H1 (cell line): ENCODE data around the gene DYNC2H1. TPM values are rescaled to one million over a fixed set of nuclear protein-coding genes. Genes with fewer than 3 reads are reported as not detected.

Experiments used
- CTCF ChIA-PET: fragments of 300-600 bp; sonication (Branson Sonifier 250); formaldehyde crosslinking; loops from one replicate; lab custom pipeline; 2021; ENCODE audit not compliant: partially characterized antibody; lab: Charles Lee
- POLR2A ChIA-PET: fragments of 300-600 bp; sonication (Branson Sonifier 250); formaldehyde crosslinking; loops from one replicate; lab custom pipeline; 2021; ENCODE audit warnings: inconsistent platforms; ENCODE audit not compliant: partially characterized antibody; lab: Charles Lee
- DNase-seq, 2 experiments: peaks; one replicate each; pipeline versions ENCODE4 v3.0.0 to v3.0.0-alpha.2; 2010 to 2022; ENCODE audit warnings: low spot score in 2 of 2, low read depth in 1 of 2, mixed read lengths in 1 of 2
- FAIRE-seq: peaks from 2 replicates; lab custom pipeline; 2011; peaks lifted over from hg19 to GRCh38; lab: Jason Lieb, UNC
- H2AFZ ChIP-seq: 2 replicates; pipeline ENCODE4 v1.8.1; 2012; ENCODE audit warnings: low read length, inconsistent platforms
- H2AK5ac ChIP-seq: 2 replicates; pipeline ENCODE4 v1.6.1; 2013; ENCODE audit warnings: low read depth, low read length
- H2BK120ac ChIP-seq: replicated peaks from 2 replicates; pipeline ENCODE3; 2013; ENCODE audit warnings: low read depth, low read length, inconsistent platforms
- H2BK12ac ChIP-seq: 2 replicates; pipeline ENCODE4 v1.6.1; 2013; ENCODE audit warnings: low read depth, low read length
- H2BK15ac ChIP-seq: 2 replicates; pipeline ENCODE4 v1.6.1; 2013; ENCODE audit warnings: low read length
- H2BK20ac ChIP-seq: 2 replicates; pipeline ENCODE4 v1.6.1; 2013; ENCODE audit warnings: low read length
- H2BK5ac ChIP-seq: 2 replicates; pipeline ENCODE4 v1.6.1; 2013; ENCODE audit warnings: low read depth, low read length
- H3K14ac ChIP-seq: 2 replicates; pipeline ENCODE4 v1.6.1; 2013; ENCODE audit warnings: inconsistent platforms; ENCODE audit not compliant: insufficient read length
- H3K18ac ChIP-seq: 2 replicates; pipeline ENCODE4 v1.6.1; 2013; ENCODE audit warnings: low read length; ENCODE audit errors: extremely low read depth
- H3K23ac ChIP-seq: 2 replicates; pipeline ENCODE4 v1.6.1; 2013; ENCODE audit warnings: inconsistent platforms; ENCODE audit not compliant: insufficient read length
- H3K23me2 ChIP-seq: 2 replicates; pipeline ENCODE4 v1.6.1; 2013; ENCODE audit warnings: low read depth, low read length
- H3K27ac ChIP-seq: 2 replicates; pipeline ENCODE4 v1.6.1; 2011; ENCODE audit warnings: low read depth, low read length, inconsistent platforms
- H3K27me3 ChIP-seq, 4 experiments: replicated peaks in 1 of 4; 1 replicate in 1 of 4; 2 replicates in 3 of 4; pipeline versions ENCODE4 v1.6.1 to v1.8.1; 2011 to 2013; ENCODE audit warnings: low read length in 3 of 4, mild to moderate bottlenecking in 3 of 4, inconsistent platforms in 2 of 4, mixed read lengths in 2 of 4, moderate library complexity in 1 of 4; ENCODE audit not compliant: control insufficient read depth in 3 of 4, insufficient read depth in 3 of 4; ENCODE audit errors: extremely low read depth in 1 of 4
- H3K36me3 ChIP-seq, 4 experiments: 2 replicates each; pipeline versions ENCODE4 v1.6.1 to v1.8.1; 2011 to 2013; ENCODE audit warnings: mild to moderate bottlenecking in 4 of 4, low read length in 3 of 4, moderate library complexity in 2 of 4, control low read depth in 1 of 4, inconsistent platforms in 1 of 4; ENCODE audit not compliant: insufficient read depth in 4 of 4, control insufficient read depth in 2 of 4
- H3K4ac ChIP-seq: replicated peaks from 2 replicates; pipeline ENCODE3; 2013; ENCODE audit warnings: low read length, low read depth, mixed read lengths, inconsistent platforms; ENCODE audit not compliant: insufficient read length
- H3K4me1 ChIP-seq, 4 experiments: replicated peaks in 1 of 4; 1 replicate in 1 of 4; 2 replicates in 3 of 4; pipeline versions ENCODE4 v1.6.1 to v1.8.1; 2011 to 2013; ENCODE audit warnings: low read length in 3 of 4, inconsistent platforms in 2 of 4, mixed read lengths in 1 of 4; ENCODE audit not compliant: insufficient read depth in 4 of 4, control insufficient read depth in 3 of 4
- H3K4me2 ChIP-seq, 2 experiments: 2 replicates each; pipeline versions ENCODE4 v1.6.1 to v1.8.1; 2011 to 2013; ENCODE audit warnings: low read depth in 2 of 2, low read length in 2 of 2, control low read depth in 1 of 2, inconsistent platforms in 1 of 2, mild to moderate bottlenecking in 1 of 2; ENCODE audit not compliant: insufficient read depth in 1 of 2
- H3K4me3 ChIP-seq, 4 experiments: fragments of 200-600, 300-600 bp in 1 of 4; sonication (generic), shearing (Covaris generic), sonication (Bioruptor Twin) in 1 of 4; 2 replicates each; pipeline versions ENCODE4 v1.5.1 to v1.8.1; 2011 to 2016; ENCODE audit warnings: low read length in 4 of 4, low read depth in 3 of 4, control low read depth in 2 of 4, inconsistent platforms in 2 of 4, mild to moderate bottlenecking in 2 of 4, mixed read lengths in 1 of 4, moderate library complexity in 1 of 4; ENCODE audit not compliant: insufficient read depth in 2 of 4; ENCODE audit errors: extremely low read depth in 1 of 4
- H3K56ac ChIP-seq: replicated peaks from 2 replicates; pipeline ENCODE3; 2013; ENCODE audit warnings: low read depth, mild to moderate bottlenecking, mixed read lengths, low read length, inconsistent platforms; ENCODE audit not compliant: insufficient read length
- H3K79me1 ChIP-seq: 2 replicates; pipeline ENCODE4 v1.6.1; 2013; ENCODE audit warnings: low read depth, low read length, control low read depth
- H3K79me2 ChIP-seq, 2 experiments: 2 replicates each; pipeline versions ENCODE4 v1.6.1 to v1.8.1; 2012 to 2013; ENCODE audit warnings: low read length in 2 of 2, mild to moderate bottlenecking in 2 of 2, inconsistent platforms in 1 of 2; ENCODE audit not compliant: insufficient read depth in 2 of 2, control insufficient read depth in 1 of 2
- H3K9ac ChIP-seq, 4 experiments: replicated peaks in 1 of 4; 1 replicate in 1 of 4; 2 replicates in 3 of 4; pipeline versions ENCODE4 v1.6.1 to v1.8.1; 2011 to 2013; ENCODE audit warnings: low read depth in 3 of 4, low read length in 3 of 4, control low read depth in 2 of 4, mild to moderate bottlenecking in 2 of 4, moderate library complexity in 2 of 4, inconsistent platforms in 1 of 4; ENCODE audit errors: extremely low read depth in 1 of 4
- H3K9me3 ChIP-seq, 2 experiments: 2 replicates each; pipeline versions ENCODE4 v1.6.1 to v1.8.1; 2012 to 2013; ENCODE audit warnings: mild to moderate bottlenecking in 2 of 2, moderate library complexity in 2 of 2, control low read depth in 1 of 2, inconsistent platforms in 1 of 2, low read depth in 1 of 2, low read length in 1 of 2, mixed read lengths in 1 of 2; ENCODE audit not compliant: insufficient read depth in 2 of 2
- H4K20me1 ChIP-seq, 2 experiments: replicated peaks in 1 of 2; 2 replicates each; pipeline versions ENCODE3 to v1.8.1; 2011 to 2013; ENCODE audit warnings: inconsistent platforms in 2 of 2, low read length in 2 of 2, mild to moderate bottlenecking in 1 of 2; ENCODE audit not compliant: insufficient read depth in 2 of 2, control insufficient read depth in 1 of 2
- H4K5ac ChIP-seq: 2 replicates; pipeline ENCODE4 v1.6.1; 2013; ENCODE audit warnings: low read length, low read depth, mixed read lengths, inconsistent platforms; ENCODE audit not compliant: insufficient read length
- H4K8ac ChIP-seq: 2 replicates; pipeline ENCODE4 v1.8.0; 2013; ENCODE audit warnings: mild to moderate bottlenecking, moderate library complexity, low read length, inconsistent platforms; ENCODE audit not compliant: insufficient read depth; ENCODE audit errors: extremely low read depth
- H4K91ac ChIP-seq: replicated peaks from 2 replicates; pipeline ENCODE3; 2013; ENCODE audit warnings: low read length, mixed read lengths, inconsistent platforms; ENCODE audit not compliant: insufficient read length
- ASH2L ChIP-seq: fragments of 200-600, 300-600 bp; sonication (generic); IDR thresholded peaks from one replicate; pipeline ENCODE4 v1.7.1; 2017; ENCODE audit warnings: low read length
- CREB1 ChIP-seq: IDR thresholded peaks from 2 replicates; pipeline ENCODE4 v1.6.1; 2012; ENCODE audit warnings: inconsistent platforms
- CTBP2 ChIP-seq: IDR thresholded peaks from 2 replicates; pipeline ENCODE4 v1.7.0; 2011; ENCODE audit warnings: borderline replicate concordance, mild to moderate bottlenecking, moderate library complexity, mixed read lengths, low read length; ENCODE audit not compliant: insufficient read depth, insufficient read length
- GABPA ChIP-seq: IDR thresholded peaks from 2 replicates; pipeline ENCODE4 v1.6.1; 2011; ENCODE audit warnings: mild to moderate bottlenecking, low read length, moderate library complexity, borderline replicate concordance; ENCODE audit not compliant: insufficient read depth
- KDM4A ChIP-seq: IDR thresholded peaks from one replicate; pipeline ENCODE4 v1.7.1; 2012; ENCODE audit warnings: low read depth, mild to moderate bottlenecking, moderate library complexity, low read length, inconsistent platforms; ENCODE audit not compliant: severe bottlenecking
- SP4 ChIP-seq: IDR thresholded peaks from 2 replicates; pipeline ENCODE4 v1.6.1; 2012; ENCODE audit warnings: low read length, inconsistent platforms
- SUZ12 ChIP-seq: fragments of 200-600 bp; sonication (generic); IDR thresholded peaks from 2 replicates; pipeline ENCODE4 v1.6.1; 2012; ENCODE audit warnings: mild to moderate bottlenecking, inconsistent platforms, low read length, moderate library complexity, mixed read lengths
- TAF7 ChIP-seq: optimal IDR thresholded peaks from 2 replicates; pipeline ENCODE3; 2011; ENCODE audit warnings: low read depth, mild to moderate bottlenecking, inconsistent platforms, low read length, moderate library complexity, borderline replicate concordance
- YY1 ChIP-seq: IDR thresholded peaks from 2 replicates; pipeline ENCODE4 v1.6.1; 2011; ENCODE audit warnings: low read depth, mild to moderate bottlenecking, low read length
- WGBS, 2 experiments: shearing (Covaris generic) in 1 of 2; methylation state at CpG; one replicate each; pipeline versions ENCODE4 v1.1.6 to v1.1.7; 2013 to 2015; ENCODE audit warnings: low lambda C conversion rate in 2 of 2, mixed read lengths in 2 of 2, inconsistent platforms in 1 of 2, low coverage in 1 of 2, missing lambda C conversion rate in 1 of 2; ENCODE audit not compliant: insufficient replicate concordance in 2 of 2, insufficient coverage in 1 of 2, insufficient read length in 1 of 2; ENCODE audit errors: extremely low coverage in 1 of 2, missing lambda C conversion rate in 1 of 2; 5-methylcytosine and 5-hydroxymethylcytosine counted together
- polyA plus RNA-seq, 7 experiments: library from polyadenylated mRNA; depleted of rRNA in 3 of 7; stranded (reverse) in 5 of 7; unstranded in 2 of 7; fragments of >200 nt in 5 of 7; fragments of 200-250 nt in 2 of 7; gene quantifications; 1 replicate in 5 of 7; 2 replicates in 1 of 7; 4 replicates in 1 of 7; pipeline versions ENCODE4 v1.2.1 to v1.2.3, GENCODE V29; 2011 to 2013; ENCODE audit warnings: missing spikeins in 2 of 7, mixed read lengths in 2 of 7
- total RNA-seq: library from RNA; stranded (reverse); fragmentation: NEBNext Ultra II Directional; extraction: Animal tissue kit (Norgen Biotek cat#: 25700); gene quantifications from 2 replicates; pipeline ENCODE4 v1.2.1, GENCODE V29; 2021
- TF ChIP-seq, protein P1 (sequence below): IDR thresholded peaks from 2 replicates; pipeline ENCODE4 v1.6.1; 2011; ENCODE audit warnings: low read depth, mild to moderate bottlenecking, low read length; ENCODE audit not compliant: insufficient read depth

DYNC2H1 gene
- total and polyA plus RNA-seq, 2 of the 8 experiments (the other 6 are each of a cell fraction or from before 2014, with no cell fraction given): 6.2 to 12.0 TPM

DNA sequence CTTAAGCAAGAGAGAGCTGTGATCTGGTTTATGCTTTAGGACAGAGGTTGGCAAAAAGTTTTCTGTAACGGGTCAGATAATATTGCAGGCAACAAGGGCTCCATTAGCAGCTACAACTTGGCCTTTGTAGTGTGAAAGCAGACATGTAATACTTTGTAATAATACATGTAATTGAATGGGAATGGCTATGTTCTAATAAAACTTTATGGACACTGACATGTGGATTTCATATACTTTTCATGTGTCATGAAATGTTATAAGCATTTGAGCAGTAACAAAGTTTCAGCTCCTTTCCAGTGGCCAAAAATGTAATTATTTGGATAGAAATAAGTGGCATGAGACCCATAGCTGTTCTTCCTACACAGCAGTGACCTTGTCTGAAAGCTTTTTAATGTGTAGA, 3.1 kb downstream of the DYNC2H1 start:
- peaks cover 0 to 5% (median 2%) of the 10 kb centered on the region in 4 experiments; a peak in 4 of 8 replicates for H3K36me3 ChIP-seq
- DNase-seq: no peak
- H4K5ac ChIP-seq: no peak overlapping the region
- WGBS, 2 experiments: 68% methylated on average over 1 of the region's 1 CpG; no CpG with 5 or more reads in 1 of the 2 experiments
- no peaks in the 10 kb centered on the region for H3K4me1 ChIP-seq
- H3K27ac ChIP-seq: no peak overlapping the region
- no peak overlapping the region for H2BK15ac ChIP-seq
- no peak overlapping the region for H3K4me3 ChIP-seq
- H3K23me2 ChIP-seq: peaks cover 7% of the 10 kb centered on the region
- no peak overlapping the region for H3K9ac ChIP-seq
- H2BK12ac ChIP-seq: no peak overlapping the region
- POLR2A ChIA-PET: interaction anchor here (1.8 kb wide), 1 partner anchor 22 kb away, joined by 5 read pairs; no protein-coding TSS in a partner anchor
- no peak overlapping the region for H3K23ac ChIP-seq
- no peaks in the 10 kb centered on the region for H3K9me3 ChIP-seq
- H3K18ac ChIP-seq: no peak overlapping the region
- H3K4ac ChIP-seq: no peak overlapping the region
- H4K91ac ChIP-seq: no peak overlapping the region
- H2AFZ ChIP-seq: no peak overlapping the region
- H2BK20ac ChIP-seq: no peak overlapping the region
- TF ChIP-seq ASH2L: no peak
- TF ChIP-seq KDM4A: no peak
- TF ChIP-seq TAF7: no peak
- TF ChIP-seq YY1: no peak
- TF ChIP-seq SP4: no peak
- TF ChIP-seq, protein P1, sequence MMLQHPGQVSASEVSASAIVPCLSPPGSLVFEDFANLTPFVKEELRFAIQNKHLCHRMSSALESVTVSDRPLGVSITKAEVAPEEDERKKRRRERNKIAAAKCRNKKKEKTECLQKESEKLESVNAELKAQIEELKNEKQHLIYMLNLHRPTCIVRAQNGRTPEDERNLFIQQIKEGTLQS: no peak
- no peak for TF ChIP-seq SUZ12
- no peak for TF ChIP-seq CREB1
- TF ChIP-seq CTBP2: no peak
- no peak for TF ChIP-seq GABPA
- no peak for FAIRE-seq
- no peaks in the 10 kb centered on the region for H3K27me3 ChIP-seq
- no peaks in the 10 kb centered on the region; a peak in 1 of 4 replicates for H3K79me2 ChIP-seq
- no peaks in the 10 kb centered on the region for H3K79me1 ChIP-seq
- H4K20me1 ChIP-seq: no peaks in the 10 kb centered on the region
- no peak overlapping the region for H2AK5ac ChIP-seq
- no peak overlapping the region for H4K8ac ChIP-seq
- H3K4me2 ChIP-seq: no peak overlapping the region
- H3K14ac ChIP-seq: no peak overlapping the region
- CTCF ChIA-PET: interaction anchor here (0.8 to 1.2 kb wide), 4 partner anchors 20 to 197 kb away, joined by 3 to 4 read pairs (median 4); partner anchors contain the start of gene DCUN1D5
- no peak overlapping the region for H2BK120ac ChIP-seq
- H3K56ac ChIP-seq: no peak overlapping the region
- H2BK5ac ChIP-seq: no peak overlapping the region
